Activated naive CD8-positive, alpha-beta T cell treated with anti-CD3 and anti-CD28 coated beads for 36 hours (primary cell): ENCODE measurements around the gene MAML3. TPM values are rescaled to one million over a fixed set of nuclear protein-coding genes. Genes with fewer than 3 reads are reported as not detected.

Experiments
- DNase-seq: peaks from one replicate; pipeline ENCODE4 v3.0.0; 2021
- H3K27ac Mint-ChIP-seq: one replicate; pipeline ENCODE4 v1.8.0; 2022; ENCODE audit warnings: mild to moderate bottlenecking, moderate library complexity, mixed read lengths
- H3K27me3 Mint-ChIP-seq: one replicate; pipeline ENCODE4 v1.8.0; 2022; ENCODE audit warnings: mild to moderate bottlenecking, mixed read lengths
- H3K36me3 Mint-ChIP-seq: one replicate; pipeline ENCODE4 v1.8.0; 2021; ENCODE audit warnings: mild to moderate bottlenecking, mixed read lengths
- H3K4me1 Mint-ChIP-seq: one replicate; pipeline ENCODE4 v1.8.0; 2021; ENCODE audit warnings: mixed read lengths
- H3K4me3 Mint-ChIP-seq: one replicate; pipeline ENCODE4 v1.8.0; 2022; ENCODE audit warnings: mild to moderate bottlenecking, moderate library complexity, mixed read lengths
- H3K9me3 Mint-ChIP-seq: one replicate; pipeline ENCODE4 v1.8.0; 2022; ENCODE audit warnings: mixed read lengths
- total RNA-seq, 2 experiments: library from RNA; stranded (reverse); gene quantifications; one replicate each; pipeline ENCODE4 v1.2.3, GENCODE V29; 2021

The MAML3 gene
- total RNA-seq, 2 experiments from 2014 or later, result 2.1 to 2.3 TPM

DNA sequence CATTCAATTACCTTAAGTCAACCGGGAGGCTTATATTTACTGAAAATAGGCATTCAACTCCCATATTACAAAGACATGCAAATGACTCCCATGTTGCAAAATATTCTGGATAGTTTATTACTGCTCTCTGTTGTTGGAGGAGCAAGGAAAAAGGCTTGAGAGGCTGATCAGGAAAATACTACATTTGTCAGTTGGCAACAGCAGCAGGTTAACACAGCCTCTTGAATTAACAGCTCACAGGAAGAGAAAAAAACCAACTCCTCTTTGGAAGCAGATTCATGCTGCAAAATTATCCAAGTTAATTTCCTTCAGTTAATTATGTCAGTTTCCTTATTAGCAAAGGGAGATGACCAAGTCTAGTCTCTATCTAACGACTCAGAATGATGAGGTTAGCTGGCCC, 238.9 kb downstream of the MAML3 start:
- no peak overlapping the region for H3K27ac Mint-ChIP-seq
- H3K9me3 Mint-ChIP-seq, result no peaks in the 10 kb centered on the region
- H3K4me3 Mint-ChIP-seq, result no peak overlapping the region
- DNase-seq, result no peak
- no peaks in the 10 kb centered on the region for H3K36me3 Mint-ChIP-seq
- no peaks in the 10 kb centered on the region for H3K4me1 Mint-ChIP-seq
- no peaks in the 10 kb centered on the region for H3K27me3 Mint-ChIP-seq

- Mint-ChIP-seq H3K9me3 (no peaks in the 10 kb centered on the region), H3K4me3 (no peak overlapping the region), H3K27ac (no peak overlapping the region), H3K36me3 (no peaks in the 10 kb centered on the region), H3K27me3 (no peaks in the 10 kb centered on the region), H3K4me1 (no peaks in the 10 kb centered on the region)
- no peak for DNase-seq
Measured at GRCh38 chr4:139913995-139914598, 239.9 kb downstream of the MAML3 start.

DNA sequence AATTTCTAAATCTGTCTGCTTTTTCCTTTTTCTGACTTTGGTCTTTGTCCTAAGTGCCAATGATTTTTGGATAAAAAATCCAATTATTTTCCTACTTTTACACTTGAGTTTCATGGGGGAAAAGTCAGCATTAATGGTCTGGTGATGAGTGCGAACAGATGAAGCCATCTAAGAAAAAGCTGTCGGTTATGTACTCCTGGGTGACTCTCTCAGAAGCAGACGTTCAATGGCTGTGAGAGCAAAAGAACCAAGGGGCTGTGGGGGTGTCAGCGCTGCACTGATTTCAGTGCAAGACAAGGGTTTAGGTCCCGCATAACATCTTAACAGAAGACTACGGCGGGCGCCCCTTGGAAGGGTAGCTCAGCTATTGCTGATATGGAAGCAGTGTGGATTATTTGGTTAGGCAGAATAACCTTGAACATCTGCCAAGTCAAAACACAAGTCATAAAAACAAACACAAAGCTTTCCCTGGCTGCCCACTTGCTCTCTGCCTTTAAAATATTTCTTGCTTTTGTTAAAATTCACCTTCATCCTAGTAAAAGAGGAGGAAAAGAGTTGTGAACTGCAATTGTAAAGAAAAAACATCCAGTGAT, 240.5 kb downstream of the MAML3 start:
- no peaks in the 10 kb centered on the region for H3K36me3 Mint-ChIP-seq
- H3K27me3 Mint-ChIP-seq, result no peaks in the 10 kb centered on the region
- DNase-seq, result no peak
- no peaks in the 10 kb centered on the region for H3K9me3 Mint-ChIP-seq
- no peak overlapping the region for H3K4me3 Mint-ChIP-seq
- H3K4me1 Mint-ChIP-seq, result no peaks in the 10 kb centered on the region
- H3K27ac Mint-ChIP-seq, result no peak overlapping the region

- H3K36me3 Mint-ChIP-seq, result no peaks in the 10 kb centered on the region
- no peak overlapping the region for H3K27ac Mint-ChIP-seq
- no peaks in the 10 kb centered on the region for H3K4me1 Mint-ChIP-seq
- H3K9me3 Mint-ChIP-seq, result no peaks in the 10 kb centered on the region
- no peaks in the 10 kb centered on the region for H3K27me3 Mint-ChIP-seq
- DNase-seq, result no peak
- H3K4me3 Mint-ChIP-seq, result no peak overlapping the region
Measured at GRCh38 chr4:139912445-139912844, 241.5 kb downstream of the MAML3 start.

DNA sequence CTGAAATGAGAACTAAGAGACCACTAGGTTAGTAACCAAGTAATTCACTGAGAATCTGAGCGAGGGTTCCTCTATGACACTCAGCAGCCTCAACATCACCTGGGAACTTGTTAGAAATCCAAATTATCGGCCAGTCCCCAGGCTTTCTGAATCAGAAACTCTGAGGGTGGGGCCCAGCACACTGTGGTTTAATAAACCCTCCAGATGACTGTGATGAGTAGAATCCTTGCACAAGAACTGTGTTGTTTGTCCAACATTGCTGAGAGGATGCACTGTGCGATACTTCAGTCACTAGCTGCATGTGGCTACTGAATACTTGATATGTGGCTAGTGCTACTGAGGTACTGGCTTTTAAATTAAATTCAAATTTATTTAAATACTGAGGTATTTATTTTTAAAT, 243.9 kb downstream of the MAML3 start:
- no peaks in the 10 kb centered on the region for H3K27me3 Mint-ChIP-seq
- no peak overlapping the region for H3K27ac Mint-ChIP-seq
- H3K4me3 Mint-ChIP-seq, result no peak overlapping the region
- peaks cover 6% of the 10 kb centered on the region for H3K36me3 Mint-ChIP-seq
- H3K9me3 Mint-ChIP-seq, result peaks cover 3% of the 10 kb centered on the region
- no peaks in the 10 kb centered on the region for H3K4me1 Mint-ChIP-seq
- DNase-seq, result no peak

DNA sequence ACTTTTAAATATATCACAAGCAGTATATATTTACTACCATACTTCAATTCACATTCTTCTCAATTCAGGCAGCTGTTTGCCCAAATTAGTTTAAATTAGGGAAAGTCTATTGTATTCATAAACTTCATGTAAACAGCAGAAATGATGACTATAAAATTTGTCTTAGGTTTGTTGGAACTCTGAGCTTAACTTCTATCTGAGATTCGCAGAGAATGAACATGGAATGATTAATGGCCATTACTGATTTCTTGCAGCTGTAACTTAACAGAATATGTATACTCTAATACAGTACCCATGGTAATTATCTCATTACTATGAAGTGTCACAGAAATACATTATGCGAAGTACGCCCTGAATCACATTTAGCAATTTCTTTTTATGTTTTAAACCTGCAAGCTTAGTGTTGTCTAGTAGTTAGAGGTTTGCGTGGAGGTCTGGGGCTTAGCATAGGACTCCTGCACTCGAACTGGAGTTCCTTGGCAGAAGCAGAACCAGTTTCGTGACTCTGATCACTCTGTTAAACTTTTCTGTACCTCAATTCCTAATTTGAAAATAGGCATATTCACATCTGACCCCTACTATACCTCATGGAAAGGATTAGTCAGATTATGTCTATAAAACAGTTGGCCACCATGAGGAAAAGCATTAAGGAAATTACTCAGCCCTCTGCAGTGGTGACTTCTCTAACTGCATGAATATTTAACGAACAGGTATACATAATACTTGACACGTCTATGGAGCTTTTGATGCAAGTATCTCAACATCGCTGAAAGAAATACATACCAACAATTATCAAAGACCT, 245.1 kb downstream of the MAML3 start:
- Mint-ChIP-seq H3K4me3 (no peak overlapping the region), H3K27me3 (no peaks in the 10 kb centered on the region), H3K9me3 (peaks cover 3% of the 10 kb centered on the region), H3K27ac (no peak overlapping the region), H3K4me1 (no peaks in the 10 kb centered on the region), H3K36me3 (peaks cover 12% of the 10 kb centered on the region)
- no peak for DNase-seq

- H3K36me3 Mint-ChIP-seq, result peaks cover 12% of the 10 kb centered on the region
- H3K27me3 Mint-ChIP-seq, result no peaks in the 10 kb centered on the region
- no peaks in the 10 kb centered on the region for H3K4me1 Mint-ChIP-seq
- no peak for DNase-seq
- H3K27ac Mint-ChIP-seq, result no peak overlapping the region
- peaks cover 3% of the 10 kb centered on the region for H3K9me3 Mint-ChIP-seq
- H3K4me3 Mint-ChIP-seq, result no peak overlapping the region
Measured at GRCh38 chr4:139907001-139907809, 246.8 kb downstream of the MAML3 start.

DNA sequence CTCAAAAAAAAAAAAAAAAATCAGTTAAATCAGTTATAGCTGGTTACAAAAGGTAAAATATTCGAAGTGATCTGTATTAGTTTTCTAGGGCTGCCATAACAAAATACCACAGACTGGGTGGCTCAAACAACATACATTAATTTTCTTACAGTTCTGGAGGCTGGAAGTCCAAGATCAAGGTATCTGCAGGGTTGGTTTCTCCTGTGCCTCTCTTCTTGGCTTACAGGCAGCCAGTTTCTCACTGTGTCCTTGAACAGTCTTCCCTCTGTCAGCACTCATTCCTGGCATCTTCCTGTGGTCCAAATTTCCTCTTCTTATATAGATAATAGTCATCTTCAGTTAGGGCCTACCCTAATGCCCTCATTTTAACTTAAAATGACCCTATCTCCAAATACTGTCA, 248.5 kb downstream of the MAML3 start:
- Mint-ChIP-seq H3K27me3 (no peaks in the 10 kb centered on the region), H3K4me1 (peaks cover 3% of the 10 kb centered on the region), H3K9me3 (peaks cover 3% of the 10 kb centered on the region), H3K36me3 (peaks cover 12% of the 10 kb centered on the region), H3K27ac (no peak overlapping the region), H3K4me3 (no peak overlapping the region)
- DNase-seq, result no peak

DNA sequence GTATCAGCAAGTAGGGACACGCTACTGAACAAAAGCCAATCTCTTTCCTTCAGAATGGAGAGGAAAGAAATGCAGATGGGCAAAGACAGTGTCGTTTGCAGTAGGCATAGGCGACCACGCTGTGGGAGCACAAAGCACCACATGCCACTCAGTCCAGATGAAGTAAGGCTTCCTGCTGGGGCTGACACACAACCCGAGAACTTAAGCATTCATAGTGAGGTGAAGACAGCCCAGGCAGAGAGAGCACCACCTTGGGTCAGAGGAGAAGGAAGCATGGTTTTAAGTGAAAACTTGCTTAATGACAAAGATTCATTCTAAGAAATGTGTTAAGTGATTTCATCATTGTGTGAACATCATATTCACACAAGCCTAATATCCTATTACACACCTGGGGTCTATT, 249.6 kb downstream of the MAML3 start:
- Mint-ChIP-seq H3K4me3 (no peak overlapping the region), H3K36me3 (peaks cover 12% of the 10 kb centered on the region), H3K27ac (no peak overlapping the region), H3K9me3 (peaks cover 3% of the 10 kb centered on the region), H3K4me1 (peaks cover 3% of the 10 kb centered on the region), H3K27me3 (no peaks in the 10 kb centered on the region)
- no peak for DNase-seq

DNA sequence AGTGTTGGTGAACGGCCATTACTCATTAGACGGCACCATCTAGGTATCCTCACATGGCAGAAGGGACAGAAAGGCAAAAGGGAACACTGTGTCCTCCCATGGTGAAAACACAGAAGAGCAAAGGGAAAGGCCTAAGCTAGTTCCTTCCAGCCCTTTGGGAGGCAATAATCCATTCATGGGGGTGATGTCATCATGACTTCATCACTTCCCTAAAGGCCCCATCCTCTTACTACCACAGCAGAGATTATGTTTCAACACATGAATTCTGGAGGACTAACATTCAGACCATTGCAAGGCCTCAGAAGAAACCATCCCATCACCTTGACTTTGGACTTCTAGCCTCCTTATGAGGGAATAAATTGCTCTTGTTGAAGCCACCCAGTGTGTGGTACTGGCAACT, 250.1 kb downstream of the MAML3 start:
- H3K36me3 Mint-ChIP-seq, result peaks cover 12% of the 10 kb centered on the region
- H3K4me1 Mint-ChIP-seq, result peaks cover 3% of the 10 kb centered on the region
- no peaks in the 10 kb centered on the region for H3K27me3 Mint-ChIP-seq
- no peak for DNase-seq
- no peak overlapping the region for H3K27ac Mint-ChIP-seq
- peaks cover 3% of the 10 kb centered on the region for H3K9me3 Mint-ChIP-seq
- H3K4me3 Mint-ChIP-seq, result no peak overlapping the region

- H3K9me3 Mint-ChIP-seq, result peaks cover 3% of the 10 kb centered on the region
- peaks cover 12% of the 10 kb centered on the region for H3K36me3 Mint-ChIP-seq
- no peak overlapping the region for H3K4me3 Mint-ChIP-seq
- DNase-seq, result no peak
- H3K4me1 Mint-ChIP-seq, result peaks cover 3% of the 10 kb centered on the region
- H3K27ac Mint-ChIP-seq, result no peak overlapping the region
- H3K27me3 Mint-ChIP-seq, result no peaks in the 10 kb centered on the region
Measured at GRCh38 chr4:139902321-139903320, 251.4 kb downstream of the MAML3 start.

GRCh38 chr4:139901531-139902320, 252.3 kb downstream of the MAML3 start:
- no peak overlapping the region for H3K4me3 Mint-ChIP-seq
- H3K27me3 Mint-ChIP-seq, result no peaks in the 10 kb centered on the region
- no peak overlapping the region for H3K27ac Mint-ChIP-seq
- peaks cover 12% of the 10 kb centered on the region for H3K36me3 Mint-ChIP-seq
- peaks cover 3% of the 10 kb centered on the region for H3K4me1 Mint-ChIP-seq
- H3K9me3 Mint-ChIP-seq, result peaks cover 3% of the 10 kb centered on the region
- DNase-seq, result no peak

- Mint-ChIP-seq H3K4me3 (no peak overlapping the region), H3K27me3 (no peaks in the 10 kb centered on the region), H3K9me3 (peaks cover 3% of the 10 kb centered on the region), H3K36me3 (peaks cover 9% of the 10 kb centered on the region), H3K27ac (no peak overlapping the region), H3K4me1 (peaks cover 3% of the 10 kb centered on the region)
- no peak for DNase-seq
Measured at GRCh38 chr4:139900964-139901376, 253.0 kb downstream of the MAML3 start.
